IMR-90 (cell line): ENCODE measurements around the gene METTL8. TPM values are rescaled to one million over a fixed set of nuclear protein-coding genes. Genes with fewer than 3 reads are reported as not detected.

Source experiments
- ATAC-seq: fragments of 200-7000 bp; cut with Tn5 transposase; 2 replicates; pipeline ENCODE4 v1.9.1; 2020; ENCODE audit warnings: low read depth, mild to moderate bottlenecking, moderate library complexity
- BruUV-seq: library from RNA; stranded (reverse); fragments of 400-500 nt; replicated peaks from 2 replicates; lab custom pipeline; 2021; lab: Mats Ljungman, UMichigan
- CTCF ChIA-PET: fragments of 300-600 bp; formaldehyde crosslinking; extraction: SDS; loops from one replicate; lab custom pipeline; 2021; ENCODE audit warnings: antibody characterized with exemption; lab: Yijun Ruan, JAX
- POLR2A ChIA-PET: fragments of 300-600 bp; sonication (Branson Sonifier 250); formaldehyde crosslinking; loops from one replicate; lab custom pipeline; 2022; ENCODE audit warnings: antibody characterized with exemption; ENCODE audit not compliant: unreplicated experiment; lab: Charles Lee
- DNase-seq: peaks from one replicate; pipeline ENCODE4 v3.0.0; 2013
- H2AFZ ChIP-seq: replicated peaks from 2 replicates; pipeline ENCODE3; 2013; ENCODE audit warnings: low read length, mild to moderate bottlenecking; ENCODE audit not compliant: poor library complexity
- H2AK5ac ChIP-seq: 2 replicates; pipeline ENCODE4 v1.6.1; 2013; ENCODE audit warnings: low read depth, low read length, inconsistent platforms
- H2AK9ac ChIP-seq: replicated peaks from 2 replicates; pipeline ENCODE3; 2013; ENCODE audit warnings: mild to moderate bottlenecking, low read depth, low read length, moderate library complexity; ENCODE audit not compliant: poor library complexity
- H2BK120ac ChIP-seq: 2 replicates; pipeline ENCODE4 v1.6.1; 2013; ENCODE audit warnings: low read depth, low read length, inconsistent platforms
- H2BK15ac ChIP-seq: 3 replicates; pipeline ENCODE4 v1.6.1; 2013; ENCODE audit warnings: low read depth, low read length, inconsistent platforms
- H2BK20ac ChIP-seq: 2 replicates; pipeline ENCODE4 v1.6.1; 2013; ENCODE audit warnings: low read depth, mild to moderate bottlenecking, inconsistent platforms, low read length, moderate library complexity
- H2BK5ac ChIP-seq: 2 replicates; pipeline ENCODE4 v1.6.1; 2013; ENCODE audit warnings: mild to moderate bottlenecking, low read depth, low read length, inconsistent platforms; ENCODE audit not compliant: poor library complexity, severe bottlenecking
- H3K14ac ChIP-seq: replicated peaks from 2 replicates; pipeline ENCODE4 v1.6.1; 2013; ENCODE audit warnings: low read depth, low read length, inconsistent platforms
- H3K18ac ChIP-seq: 2 replicates; pipeline ENCODE4 v1.6.1; 2013; ENCODE audit warnings: low read depth, low read length, control low read depth
- H3K23ac ChIP-seq: 2 replicates; pipeline ENCODE4 v1.6.1; 2013; ENCODE audit warnings: low read depth, low read length, inconsistent platforms
- H3K27ac ChIP-seq: 2 replicates; pipeline ENCODE4 v1.5.1; 2013; ENCODE audit warnings: mild to moderate bottlenecking, control low read depth, low read length; ENCODE audit not compliant: insufficient read depth
- H3K27me3 ChIP-seq: 2 replicates; pipeline ENCODE4 v1.6.1; 2013; ENCODE audit warnings: low read length; ENCODE audit not compliant: control insufficient read depth, insufficient read depth
- H3K36me3 ChIP-seq: 2 replicates; pipeline ENCODE4 v1.6.1; 2013; ENCODE audit warnings: low read length, mixed read lengths; ENCODE audit not compliant: control insufficient read depth, insufficient read depth
- H3K4ac ChIP-seq: 2 replicates; pipeline ENCODE4 v1.6.1; 2013; ENCODE audit warnings: low read depth, low read length, inconsistent platforms
- H3K4me1 ChIP-seq: 2 replicates; pipeline ENCODE4 v1.6.1; 2013; ENCODE audit warnings: low read length, mixed read lengths; ENCODE audit not compliant: control insufficient read depth, insufficient read depth
- H3K4me2 ChIP-seq: 2 replicates; pipeline ENCODE4 v1.6.1; 2013; ENCODE audit warnings: low read depth, mild to moderate bottlenecking, control low read depth, low read length, moderate library complexity
- H3K4me3 ChIP-seq: 2 replicates; pipeline ENCODE4 v1.5.1; 2013; ENCODE audit warnings: low read depth, mild to moderate bottlenecking, control low read depth, low read length, moderate library complexity; ENCODE audit not compliant: insufficient read depth
- H3K56ac ChIP-seq: 2 replicates; pipeline ENCODE4 v1.6.1; 2013; ENCODE audit warnings: low read length, inconsistent platforms; ENCODE audit not compliant: insufficient read depth; ENCODE audit errors: extremely low read depth
- H3K79me1 ChIP-seq, 2 experiments: 2 replicates each; pipeline ENCODE4 v1.6.1; 2013; ENCODE audit warnings: low read length in 2 of 2, inconsistent platforms in 1 of 2, low read depth in 1 of 2
- H3K9ac ChIP-seq: 2 replicates; pipeline ENCODE4 v1.6.1; 2013; ENCODE audit warnings: low read depth, low read length, control low read depth
- H3K9me1 ChIP-seq: 2 replicates; pipeline ENCODE4 v1.6.1; 2013; ENCODE audit warnings: low read length, inconsistent platforms; ENCODE audit not compliant: insufficient read depth
- H3K9me3 ChIP-seq: 2 replicates; pipeline ENCODE4 v1.6.1; 2013; ENCODE audit warnings: low read length; ENCODE audit not compliant: control insufficient read depth, insufficient read depth
- H4K20me1 ChIP-seq: 2 replicates; pipeline ENCODE4 v1.6.1; 2013; ENCODE audit warnings: low read length, inconsistent platforms; ENCODE audit not compliant: insufficient read depth
- H4K5ac ChIP-seq: 2 replicates; pipeline ENCODE4 v1.6.1; 2013; ENCODE audit warnings: mild to moderate bottlenecking, low read depth, low read length, control low read depth
- H4K8ac ChIP-seq, 2 experiments: 2 replicates each; pipeline ENCODE4 v1.6.1; 2013; ENCODE audit warnings: low read depth in 2 of 2, low read length in 2 of 2, control low read depth in 1 of 2, inconsistent platforms in 1 of 2
- H4K91ac ChIP-seq: 2 replicates; pipeline ENCODE4 v1.6.1; 2013; ENCODE audit warnings: low read depth, low read length, inconsistent platforms; ENCODE audit not compliant: insufficient read depth
- POLR2A ChIP-seq: IDR thresholded peaks from 2 replicates; pipeline ENCODE4 v1.6.1; 2012; ENCODE audit warnings: mild to moderate bottlenecking, low read depth, low read length
- dilution Hi-C: fragments of 300-500 bp; cut with HindIII; formaldehyde crosslinking; loops from one replicate; pipeline ENCODE4 v1.14.3; 2018; ENCODE audit warnings: low sequenced_read_pairs; ENCODE audit not compliant: unreplicated experiment
- in situ Hi-C: fragments of 300-500 bp; cut with MboI; formaldehyde crosslinking; loops from 3 replicates; pipeline ENCODE4 v1.14.3; 2019; ENCODE audit warnings: low sequenced_read_pairs, inconsistent platforms, mixed read lengths
- intact Hi-C: fragments of 100-400 bp; cut with micrococcal nuclease; formaldehyde crosslinking; loops from 2 replicates; pipeline ENCODE4 v1.10.0; 2022
- polyA plus RNA-seq, 3 experiments: library from polyadenylated mRNA; depleted of rRNA; stranded (reverse); fragments of >200 nt; gene quantifications; 2 replicates each; pipeline ENCODE4 v1.2.3, GENCODE V29; 2012; ENCODE audit warnings: low replicate concordance in 1 of 3
- total RNA-seq: library from RNA; depleted of rRNA; stranded (reverse); fragments of >200 nt; gene quantifications from 2 replicates; pipeline ENCODE4 v1.2.3, GENCODE V29; 2012

The METTL8 gene
- total and polyA plus RNA-seq, 2 of the 4 experiments (the other 2 are of a cell fraction): 6.9 to 10.6 TPM

GRCh38 chr2:171289316-171289715 lies 144.5 kb downstream of the METTL8 start:
- Histone ChIP-seq H4K8ac (peak overlapping the region; percentile 46 to 70; a peak in 3 of 4 replicates), H3K4ac (peak overlapping the region; percentile 90; the same call in 1 of the 2 replicates), H2BK15ac (no peak overlapping the region; the same call in 2 of the 3 replicates), H3K36me3 (no peaks in the 10 kb centered on the region), H3K9me3 (no peaks in the 10 kb centered on the region), H3K56ac (peak overlapping the region; percentile 82; the same call in 1 of the 2 replicates), H4K20me1 (no peaks in the 10 kb centered on the region), H3K18ac (peak overlapping the region; percentile 100), H3K27ac (peak overlapping the region; percentile 100; the same call in 1 of the 2 replicates), H3K4me3 (no peak overlapping the region), H3K4me2 (no peak overlapping the region; the same call in 1 of the 2 replicates), H3K79me1 (no peaks in the 10 kb centered on the region), H2BK120ac (peak overlapping the region; percentile 89), H2BK5ac (peak overlapping the region; percentile 81), H3K9me1 (peaks cover 4% of the 10 kb centered on the region; the same call in 1 of the 2 replicates), H3K4me1 (peaks cover 14% of the 10 kb centered on the region), H3K9ac (peak overlapping the region; percentile 31; the same call in 1 of the 2 replicates), H4K5ac (peak overlapping the region; percentile 89), H2BK20ac (peak overlapping the region; percentile 77), H4K91ac (peak overlapping the region; percentile 88), H2AK5ac (no peak overlapping the region), H3K27me3 (no peaks in the 10 kb centered on the region), H2AFZ (no peak overlapping the region), H2AK9ac (no peak overlapping the region), H3K14ac (peak overlapping the region; percentile 79), H3K23ac (peak overlapping the region; percentile 9; the same call in 1 of the 2 replicates)
- dilution Hi-C loops (no loop called here), in situ Hi-C loops (no loop called here), intact Hi-C loops (loop anchor here (5.0 kb wide), 1 partner anchor 127 kb away; the partner anchor contains the start of gene TLK1)
- BruUV-seq: TSS peak; percentile 73
- DNase-seq: no peak
- ChIA-PET CTCF (no interaction called here), POLR2A (no interaction called here)
- ATAC-seq: no peak
- no peak for TF ChIP-seq POLR2A
